CD1c-positive myeloid dendritic cell (primary cell): ENCODE measurements around the gene IQCM.
"Not testable (repeated sequence)": the region's sequence is repeated elsewhere in the genome, so short reads cannot be mapped to it uniquely, and the experiment has no call there.

Experiments used
- DNase-seq: peaks from one replicate; pipeline ENCODE4 v3.0.0-alpha.2; 2016; ENCODE audit errors: extremely low spot score

Gene IQCM

GRCh38 chr4:149572716-149573115, 242.9 kb downstream of the IQCM start:
- no peak for DNase-seq

- no peak for DNase-seq
Measured at GRCh38 chr4:149555799-149556198, 259.8 kb downstream of the IQCM start.

- no peak for DNase-seq
Measured at GRCh38 chr4:149555146-149555545, 260.5 kb downstream of the IQCM start.

GRCh38 chr4:149553959-149554520, 261.6 kb downstream of the IQCM start:
- no peak for DNase-seq

- no peak for DNase-seq
Measured at GRCh38 chr4:149552601-149553000, 263.0 kb downstream of the IQCM start.

- no peak for DNase-seq
Measured at GRCh38 chr4:149549911-149550310, 265.7 kb downstream of the IQCM start.

- no peak for DNase-seq
Measured at GRCh38 chr4:149534779-149535178, 280.9 kb downstream of the IQCM start.

- DNase-seq = no peak
Measured at GRCh38 chr4:149531861-149532260, 283.8 kb downstream of the IQCM start.

GRCh38 chr4:149523039-149523438, 292.6 kb downstream of the IQCM start:
- DNase-seq = no peak

GRCh38 chr4:149521611-149522425, 293.8 kb downstream of the IQCM start:
- no peak for DNase-seq

- no peak for DNase-seq
Measured at GRCh38 chr4:149518471-149518870, 297.2 kb downstream of the IQCM start.

GRCh38 chr4:149513081-149513480, 302.6 kb downstream of the IQCM start:
- no peak for DNase-seq

- DNase-seq = no peak
Measured at GRCh38 chr4:149512501-149512900, 303.1 kb downstream of the IQCM start.

- no peak for DNase-seq
Measured at GRCh38 chr4:149511558-149512298, 303.9 kb downstream of the IQCM start.

- DNase-seq = not testable (repeated sequence)
Measured at GRCh38 chr4:149507309-149507708, 308.3 kb downstream of the IQCM start.

GRCh38 chr4:149500806-149501205, 314.8 kb downstream of the IQCM start:
- no peak for DNase-seq

- no peak for DNase-seq
Measured at GRCh38 chr4:149499726-149500125, 315.9 kb downstream of the IQCM start.

GRCh38 chr4:149498246-149498645, 317.4 kb downstream of the IQCM start:
- no peak for DNase-seq

- DNase-seq = no peak
Measured at GRCh38 chr4:149493492-149493891, 322.2 kb downstream of the IQCM start.

- no peak for DNase-seq
Measured at GRCh38 chr4:149489321-149489720, 326.3 kb downstream of the IQCM start.

- DNase-seq = no peak
Measured at GRCh38 chr4:149486861-149487260, 328.8 kb downstream of the IQCM start.

GRCh38 chr4:149468669-149469068, 347.0 kb downstream of the IQCM start:
- not testable (repeated sequence) for DNase-seq

- DNase-seq = no peak
Measured at GRCh38 chr4:149466446-149466845, 349.2 kb downstream of the IQCM start.
